Hippocampal formation (tissue), 2 donors: ENCODE results near the gene SDHAF1.
A peak's percentile ranks its signal among the peaks of the same experiment; 100 is the strongest.

Experiments
- DNase-seq, 2 donors: peaks; one replicate each; lab custom pipeline; 2025; lab: John Stamatoyannopoulos, UW

SDHAF1 gene

DNA sequence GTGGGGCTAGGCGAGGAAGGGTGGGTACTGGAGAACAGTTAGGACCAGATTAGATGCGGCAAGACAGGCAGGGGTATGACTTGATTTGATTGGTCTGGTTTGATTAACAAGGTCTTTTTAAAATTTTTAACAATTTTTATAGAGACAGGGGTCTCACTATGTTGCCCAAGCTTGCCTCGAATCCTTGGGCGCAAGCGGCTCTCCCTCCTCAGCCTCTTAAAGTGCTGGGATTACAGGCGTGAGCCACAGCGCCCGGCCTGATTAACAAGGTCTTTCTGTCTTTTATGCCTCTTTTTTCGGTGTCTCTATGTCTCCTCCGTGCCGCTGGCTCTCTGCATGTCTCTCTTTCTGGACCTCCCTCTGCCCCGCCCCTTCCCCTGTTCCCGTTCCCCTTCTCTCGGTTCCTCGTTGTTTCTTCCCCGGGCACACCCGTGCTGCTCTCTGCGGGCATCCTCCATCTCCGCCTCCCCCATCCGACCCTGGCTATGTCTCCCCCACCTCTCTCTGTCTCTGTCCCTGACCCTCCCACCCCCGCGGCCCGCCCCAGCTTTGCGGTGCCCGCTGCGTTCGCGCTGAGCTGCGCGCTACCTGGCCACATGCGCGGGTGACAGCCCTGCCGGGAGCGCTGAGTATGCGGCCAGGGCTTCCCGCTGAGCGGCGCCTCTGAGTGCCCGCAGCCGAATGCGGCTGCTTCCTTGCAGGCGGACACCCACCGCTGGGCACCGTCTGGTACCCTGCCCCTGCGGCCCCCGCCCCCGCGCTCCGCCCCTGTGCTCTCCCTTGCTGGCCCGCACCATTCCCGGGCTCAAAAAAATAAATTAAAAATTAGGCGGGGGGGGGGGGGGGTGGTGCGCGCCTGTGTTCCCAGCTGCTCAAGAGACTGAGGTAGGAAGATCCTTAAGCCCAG is 8.1 kb upstream of the SDHAF1 start:
- peak in 1 of 2 donors; percentile 23 for DNase-seq

GRCh38 chr19:35987571-35987896 is 7.5 kb upstream of the SDHAF1 start:
- no peak for DNase-seq

- DNase-seq, result no peak
Observed at GRCh38 chr19:35988824-35989223, 6.2 kb upstream of the SDHAF1 start.

- DNase-seq, result no peak
Observed at GRCh38 chr19:35990156-35990555, 4.8 kb upstream of the SDHAF1 start.

DNA sequence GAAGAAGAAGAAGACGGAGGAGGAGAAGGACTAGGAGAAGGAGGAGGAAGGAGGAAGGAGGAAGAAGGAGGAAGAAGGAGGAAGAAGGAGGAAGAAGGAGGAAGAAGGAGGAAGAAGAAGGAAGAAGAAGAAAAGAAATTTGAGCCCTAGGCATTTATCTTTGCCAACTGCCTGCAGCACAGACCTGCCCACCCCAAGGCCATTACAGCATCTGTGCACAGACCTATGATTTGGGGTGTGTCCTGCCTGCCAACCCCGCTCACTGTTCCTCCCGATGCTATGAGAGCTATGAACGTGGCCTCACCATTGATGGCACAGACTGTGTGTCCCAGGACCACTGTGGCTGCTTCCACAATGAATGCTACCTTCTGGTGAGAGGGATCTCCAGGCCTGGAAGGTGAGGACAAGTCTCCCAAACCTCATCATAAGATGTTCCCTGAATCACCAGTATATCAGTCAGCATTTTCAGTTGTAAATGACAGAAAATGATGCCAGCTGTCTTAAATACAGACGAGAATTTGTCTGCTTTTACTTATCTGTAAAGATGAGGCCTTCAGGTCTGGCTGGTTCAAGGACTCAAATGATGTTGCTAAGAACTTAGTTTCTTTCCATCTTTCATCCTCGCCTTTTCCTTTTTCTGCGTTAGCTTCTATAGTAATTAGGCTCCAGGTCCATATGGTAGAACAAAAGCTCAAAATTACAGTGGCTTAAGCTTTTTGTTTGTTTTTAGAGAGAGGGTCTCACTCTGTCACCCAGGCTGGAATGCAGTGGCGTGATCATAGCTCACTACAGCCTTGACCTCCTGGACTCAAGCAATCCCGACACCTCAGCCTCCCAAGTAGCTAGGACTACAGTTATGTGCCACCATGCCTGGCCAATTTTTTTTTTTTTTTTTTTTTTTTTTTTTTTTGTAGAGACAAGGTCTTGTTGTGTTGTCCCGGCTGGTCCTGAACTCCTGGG is 3.9 kb upstream of the SDHAF1 start:
- DNase-seq, result no peak

GRCh38 chr19:35991731-35992450 is 3.1 kb upstream of the SDHAF1 start:
- no peak for DNase-seq

DNA sequence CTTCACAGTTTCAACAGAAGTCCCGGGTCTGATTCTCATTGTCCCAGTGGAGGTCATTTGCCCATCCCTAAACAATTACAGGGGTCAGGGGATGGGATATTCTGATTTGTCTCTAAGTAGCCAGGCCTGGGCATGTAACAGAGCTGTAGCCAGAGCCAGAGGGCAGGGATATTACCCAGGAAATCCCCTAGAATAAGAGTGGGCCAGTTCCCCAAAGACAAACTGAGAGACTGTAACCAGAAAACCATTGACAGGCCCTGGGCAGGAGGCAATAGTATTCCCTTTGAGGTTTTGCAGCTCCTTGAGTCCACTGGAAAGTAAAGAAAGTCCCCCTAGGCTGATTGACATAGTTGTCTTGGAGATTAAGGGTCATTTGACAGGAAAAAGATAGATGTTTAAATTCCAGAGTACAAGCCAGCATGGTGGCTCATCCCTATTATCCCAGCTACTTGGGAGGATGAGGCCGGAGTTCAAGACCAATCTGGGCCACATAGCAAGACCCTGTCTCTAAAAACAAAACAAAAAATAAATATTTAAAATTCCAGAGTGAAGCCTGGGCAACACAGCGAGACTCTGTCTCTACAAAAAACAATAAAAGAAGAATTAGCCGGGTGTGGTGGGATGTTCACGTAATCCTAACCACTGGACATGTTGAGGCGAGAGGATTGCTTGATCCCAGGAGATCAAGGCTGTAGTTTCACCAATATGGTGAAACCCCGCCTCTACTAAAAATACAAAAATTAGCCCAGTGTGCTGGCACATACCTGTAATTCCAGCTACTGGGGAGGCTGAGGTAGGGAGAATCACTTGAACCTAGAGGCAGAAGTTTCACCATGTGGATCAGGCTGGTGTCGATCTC is 1.9 kb upstream of the SDHAF1 start:
- no peak for DNase-seq

DNA sequence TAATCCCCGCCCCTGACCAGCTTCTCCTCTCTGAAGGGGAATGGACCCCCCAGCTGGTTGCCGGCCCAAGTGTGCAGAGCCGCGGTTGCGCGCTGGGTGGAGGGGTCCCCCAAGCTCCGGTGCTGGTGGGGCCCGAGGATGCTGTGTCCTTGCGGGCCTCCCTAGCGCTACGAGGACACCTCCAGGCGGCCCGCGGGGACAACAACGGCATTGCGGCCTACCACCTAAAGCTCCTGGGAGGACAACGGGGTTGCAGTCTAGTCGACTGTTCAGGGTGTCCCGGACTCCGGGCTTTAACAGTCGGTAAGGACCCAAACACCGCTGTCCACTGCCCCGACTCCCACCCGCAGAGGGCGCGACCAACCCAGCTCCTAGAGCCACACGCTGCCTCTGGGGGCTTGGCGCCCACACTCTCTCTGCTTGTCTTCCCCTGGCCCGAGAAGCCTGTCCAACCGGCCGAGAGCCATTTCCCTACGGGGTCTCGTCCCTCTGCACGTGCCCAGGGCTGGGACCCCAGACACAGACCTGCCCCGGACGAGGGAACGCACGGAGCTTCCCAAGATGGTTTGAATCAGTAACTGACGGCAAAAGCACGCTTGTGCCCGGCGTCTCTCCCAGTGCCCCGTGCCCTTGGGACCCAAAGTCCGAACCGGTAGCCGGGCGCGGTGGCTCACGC is 927 bp upstream of the SDHAF1 start:
- peak in 1 of 2 donors; percentile 14 for DNase-seq

- DNase-seq, result no peak
Observed at GRCh38 chr19:35996777-35997176, 1.8 kb downstream of the SDHAF1 start.

DNA sequence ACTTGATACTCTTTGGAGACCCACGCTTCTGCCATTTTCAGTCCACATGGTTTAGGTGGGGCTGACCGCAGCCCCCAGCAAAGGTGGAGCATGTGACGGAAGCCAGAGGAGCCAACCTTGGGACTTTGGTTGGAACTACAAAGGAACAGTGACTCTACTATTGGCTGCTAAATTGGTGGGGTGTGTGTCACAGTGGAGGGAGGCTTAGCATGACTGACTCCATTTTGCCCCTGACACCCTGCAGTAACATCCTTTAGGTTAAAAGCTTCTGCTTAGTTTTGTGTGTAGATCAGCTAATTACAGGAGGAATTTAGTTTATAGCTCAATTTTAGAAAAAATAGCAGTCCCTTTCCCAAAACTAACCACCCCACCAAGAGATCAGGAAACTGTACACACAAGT is 6.6 kb downstream of the SDHAF1 start:
- no peak for DNase-seq

DNA sequence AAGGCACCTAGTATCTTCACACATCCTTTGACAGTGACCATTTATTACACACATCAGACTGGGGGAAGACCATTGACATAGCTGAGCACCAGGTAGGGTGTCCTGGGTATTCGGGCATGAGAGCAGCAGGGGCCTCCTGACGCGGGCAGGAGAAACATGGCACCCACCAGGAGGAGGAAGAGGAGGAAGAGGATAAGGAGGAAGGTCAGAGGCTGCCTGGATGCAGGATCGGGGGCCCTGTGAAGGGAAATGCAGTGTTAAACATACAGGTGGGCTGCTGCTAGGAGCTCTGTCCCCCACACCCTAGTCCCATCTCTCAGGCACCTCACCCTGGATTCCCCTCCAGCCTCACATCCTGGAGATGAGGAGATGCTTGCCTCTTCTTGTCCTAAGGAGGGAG is 8.3 kb downstream of the SDHAF1 start:
- no peak for DNase-seq

DNA sequence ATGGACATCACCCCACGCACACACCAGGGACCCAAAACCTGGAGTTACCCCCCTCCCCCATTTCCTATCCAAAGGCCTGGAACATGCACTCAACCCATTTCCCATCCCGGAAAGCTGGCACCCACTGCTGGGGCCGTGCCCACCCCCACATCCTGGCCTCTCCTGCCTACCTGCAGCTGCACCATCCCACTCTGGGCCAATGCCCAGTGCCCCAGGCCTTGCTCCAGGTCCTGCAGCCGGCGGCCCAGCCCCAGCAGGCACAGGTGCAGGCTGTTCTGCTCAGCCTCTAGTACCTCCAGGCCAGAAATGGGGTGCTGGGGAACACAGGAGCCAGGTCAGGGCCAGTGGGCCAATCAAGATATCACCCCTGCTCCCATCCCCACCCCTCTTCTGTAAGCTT is 12.0 kb downstream of the SDHAF1 start:
- no peak for DNase-seq

DNA sequence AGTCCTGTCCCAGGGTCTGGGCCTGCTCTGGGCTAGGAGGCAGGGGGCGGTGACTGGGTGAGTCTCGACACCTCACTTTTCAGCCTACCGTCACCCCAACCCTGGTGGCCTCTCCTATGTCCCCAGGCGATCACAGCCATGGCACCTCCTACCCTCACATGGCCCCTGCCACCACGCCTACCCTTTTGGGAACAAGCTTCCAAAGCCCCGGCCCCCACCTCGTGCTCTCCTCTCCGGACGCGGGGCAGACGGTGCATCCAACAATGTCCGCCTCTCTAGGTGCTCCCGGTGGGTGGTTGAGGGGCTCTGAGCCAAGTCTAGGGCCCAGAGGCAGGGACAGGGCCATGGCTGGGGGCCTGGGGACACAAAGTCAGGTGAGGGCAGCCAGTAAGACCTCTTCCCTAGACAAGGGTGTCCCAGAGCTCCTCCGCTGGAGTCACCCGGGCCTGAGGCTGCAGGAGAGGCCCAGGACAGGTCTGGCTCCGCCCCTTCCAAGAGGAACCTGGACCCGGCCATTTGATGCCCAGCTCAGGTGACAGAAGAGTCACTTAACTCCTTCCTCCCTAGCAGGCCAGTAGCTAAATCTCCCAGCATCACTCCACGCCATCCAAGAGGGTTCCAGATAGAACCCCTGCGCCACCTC is 13.5 kb downstream of the SDHAF1 start, which contains the start of gene SYNE4:
Gene SYNE4 (minus strand): TSS at position 478 of the 643 bp plus-strand sequence. CDS start 132 bp downstream, at position 346.
- DNase-seq, result no peak

DNA sequence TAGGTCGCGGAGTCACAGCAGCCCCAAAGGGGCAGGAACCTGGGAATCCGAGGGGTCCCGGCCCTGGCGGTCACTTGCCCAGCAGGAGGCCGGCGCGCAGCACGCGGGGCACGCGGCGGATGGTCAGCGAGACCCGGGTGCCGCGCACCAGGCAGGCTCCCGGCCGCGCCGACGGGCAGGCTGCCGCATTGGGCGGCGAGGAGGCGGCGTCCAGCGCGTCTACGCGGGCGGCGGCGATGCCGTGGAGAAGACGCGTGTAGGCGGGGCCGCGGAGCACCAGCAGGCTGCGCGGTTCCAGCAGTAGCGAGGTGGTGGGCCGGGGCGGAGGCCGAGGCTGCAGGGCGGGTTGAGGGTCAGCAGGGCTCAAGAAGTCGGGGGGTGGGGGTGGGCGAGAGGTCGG is 14.2 kb downstream of the SDHAF1 start:
- DNase-seq, result peak; percentile 25 to 38

- no peak for DNase-seq
Observed at GRCh38 chr19:36009633-36010379, 14.8 kb downstream of the SDHAF1 start.

DNA sequence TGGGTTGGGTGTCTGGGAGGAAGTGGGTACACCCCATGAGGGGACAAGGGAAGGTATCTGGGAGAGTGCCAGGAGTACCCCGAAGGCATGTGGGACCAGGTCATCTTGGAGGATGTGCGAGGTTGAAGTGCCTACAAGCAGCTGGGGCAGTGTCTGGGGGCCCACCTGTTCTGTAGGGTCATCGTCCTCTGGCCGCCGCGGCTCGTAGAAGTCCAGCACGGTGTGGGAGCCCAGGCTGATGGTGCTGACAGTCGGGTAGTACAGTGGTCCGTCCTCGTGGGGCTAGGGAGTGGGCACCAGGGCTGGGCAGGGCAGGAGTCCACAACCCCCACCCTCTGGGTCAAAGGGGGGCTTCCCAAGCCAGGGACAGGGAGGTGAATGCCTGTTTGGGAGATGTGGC is 15.4 kb downstream of the SDHAF1 start:
- no peak for DNase-seq

DNA sequence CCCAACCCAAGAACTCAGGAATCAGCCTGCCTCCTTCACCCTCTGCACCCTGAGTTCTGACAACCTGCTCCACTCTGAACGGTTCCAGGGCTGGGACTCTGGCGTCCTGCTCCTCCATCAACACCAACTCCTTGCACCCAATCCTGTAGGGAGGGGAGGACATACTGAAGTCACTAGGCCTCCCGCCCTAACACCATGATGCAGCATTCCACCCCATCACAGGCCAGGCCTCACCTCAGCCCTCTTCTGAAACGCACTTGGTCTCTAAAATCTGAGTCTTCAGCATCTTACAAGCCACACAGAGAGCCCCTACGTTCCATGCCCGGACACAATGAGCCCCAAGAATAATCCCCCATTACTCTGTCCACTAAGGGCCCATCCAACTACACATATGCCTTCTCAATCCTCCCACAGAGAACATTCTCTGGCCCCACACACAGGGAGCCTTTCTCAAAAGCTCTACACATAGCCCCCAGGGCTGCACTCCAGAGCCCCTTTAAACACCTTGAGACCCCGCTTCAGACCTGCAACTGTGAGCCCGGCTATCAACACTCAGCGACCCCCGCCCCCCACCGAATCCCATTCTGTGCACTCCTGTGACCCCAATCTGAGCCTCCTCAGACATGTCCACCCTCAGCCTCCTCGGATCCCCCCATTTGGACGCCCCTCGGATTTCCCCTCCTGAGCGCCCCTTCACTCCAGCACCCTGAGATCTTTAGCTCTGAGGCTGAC is 18.5 kb downstream of the SDHAF1 start:
- no peak for DNase-seq
